ENCODE results near the gene FIGN.

Gene FIGN

DNA sequence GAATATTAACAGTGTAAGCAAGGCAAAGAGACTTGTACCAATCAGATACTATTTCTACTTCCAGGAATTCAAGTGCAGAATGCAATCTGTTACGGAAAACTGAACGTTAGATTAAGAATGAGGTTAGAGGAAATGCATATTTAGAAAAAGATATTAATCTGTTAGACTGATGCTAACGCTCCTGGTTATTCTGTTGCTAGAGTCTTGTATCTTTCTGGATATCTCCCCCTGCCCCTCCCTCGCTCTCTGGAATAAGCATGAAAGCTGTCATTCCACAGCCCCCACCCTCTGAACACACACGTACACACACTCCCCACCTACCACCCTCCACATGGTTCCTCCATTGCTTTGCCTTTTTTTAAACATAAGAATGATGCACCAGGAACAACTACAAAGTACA lies 24.1 kb downstream of the FIGN start:
- no peak for DNase-seq (ENCODE audit: low read depth)
- TF ChIP-seq, protein P1, sequence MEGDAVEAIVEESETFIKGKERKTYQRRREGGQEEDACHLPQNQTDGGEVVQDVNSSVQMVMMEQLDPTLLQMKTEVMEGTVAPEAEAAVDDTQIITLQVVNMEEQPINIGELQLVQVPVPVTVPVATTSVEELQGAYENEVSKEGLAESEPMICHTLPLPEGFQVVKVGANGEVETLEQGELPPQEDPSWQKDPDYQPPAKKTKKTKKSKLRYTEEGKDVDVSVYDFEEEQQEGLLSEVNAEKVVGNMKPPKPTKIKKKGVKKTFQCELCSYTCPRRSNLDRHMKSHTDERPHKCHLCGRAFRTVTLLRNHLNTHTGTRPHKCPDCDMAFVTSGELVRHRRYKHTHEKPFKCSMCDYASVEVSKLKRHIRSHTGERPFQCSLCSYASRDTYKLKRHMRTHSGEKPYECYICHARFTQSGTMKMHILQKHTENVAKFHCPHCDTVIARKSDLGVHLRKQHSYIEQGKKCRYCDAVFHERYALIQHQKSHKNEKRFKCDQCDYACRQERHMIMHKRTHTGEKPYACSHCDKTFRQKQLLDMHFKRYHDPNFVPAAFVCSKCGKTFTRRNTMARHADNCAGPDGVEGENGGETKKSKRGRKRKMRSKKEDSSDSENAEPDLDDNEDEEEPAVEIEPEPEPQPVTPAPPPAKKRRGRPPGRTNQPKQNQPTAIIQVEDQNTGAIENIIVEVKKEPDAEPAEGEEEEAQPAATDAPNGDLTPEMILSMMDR (conservative IDR thresholded peaks at IDR 0.05; ENCODE audit: low read depth, low read length) = no peak
- H3K4me3 ChIP-seq (ENCODE audit: low read length) = no peak overlapping the region

DNA sequence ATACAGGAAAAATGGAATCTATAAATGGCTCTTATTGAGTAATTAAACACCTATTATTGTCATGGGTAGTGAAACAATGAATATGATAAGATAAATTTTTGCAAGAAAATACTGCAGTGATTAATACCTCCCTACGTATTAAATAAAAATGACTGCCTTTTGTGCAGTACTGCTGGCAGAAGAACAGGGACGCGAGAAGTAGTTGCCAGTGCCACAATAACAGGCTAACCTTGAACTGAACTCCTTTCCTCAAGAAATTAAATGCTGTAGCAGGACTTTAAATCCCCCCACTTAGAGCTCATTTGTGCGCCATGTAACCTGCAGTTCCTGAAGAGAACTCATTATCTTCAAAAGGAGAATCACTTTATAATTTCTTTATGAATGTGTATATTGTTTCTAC lies 24.6 kb downstream of the FIGN start:
- TF ChIP-seq, protein P1 (conservative IDR thresholded peaks at IDR 0.05; ENCODE audit: low read depth, low read length) = no peak
- H3K4me3 ChIP-seq (ENCODE audit: low read length) = no peak overlapping the region
- DNase-seq (ENCODE audit: low read depth) = no peak

- no peak overlapping the region for H3K4me3 ChIP-seq (ENCODE audit: low read length)
- no peak for DNase-seq (ENCODE audit: low read depth)
- TF ChIP-seq, protein P1 (conservative IDR thresholded peaks at IDR 0.05; ENCODE audit: low read depth, low read length) = no peak
These were observed 26.5 kb downstream of the FIGN start for GRCh38 chr2:163709270-163709669.

DNA sequence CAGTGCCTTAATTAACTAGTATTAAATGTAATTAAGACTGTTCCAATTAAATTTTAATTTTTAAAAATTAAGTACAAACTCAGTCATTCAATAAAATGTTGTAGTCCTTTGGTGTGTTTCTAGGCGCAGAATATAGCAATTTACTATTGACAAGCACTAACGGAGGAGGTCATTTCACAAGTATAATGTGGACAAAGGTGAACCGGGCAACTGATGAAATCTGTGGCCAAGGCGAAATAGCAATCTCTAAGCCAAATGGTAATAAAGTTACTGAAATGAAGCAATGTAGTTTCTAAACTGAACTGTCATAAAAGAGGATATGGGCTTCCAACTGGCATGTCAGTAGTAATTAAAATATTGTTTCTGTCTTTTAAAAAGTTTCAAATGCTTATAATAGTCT lies 27.5 kb downstream of the FIGN start:
- no peak for DNase-seq (ENCODE audit: low read depth)
- no peak overlapping the region for H3K4me3 ChIP-seq (ENCODE audit: low read length)
- TF ChIP-seq, protein P1 (conservative IDR thresholded peaks at IDR 0.05; ENCODE audit: low read depth, low read length) = no peak

- H3K4me3 ChIP-seq (ENCODE audit: low read length) = no peak overlapping the region
- TF ChIP-seq, protein P1 (conservative IDR thresholded peaks at IDR 0.05; ENCODE audit: low read depth, low read length) = no peak
- DNase-seq (ENCODE audit: low read depth) = no peak
These were observed 32.4 kb downstream of the FIGN start for GRCh38 chr2:163703386-163703785.

GRCh38 chr2:163701399-163702195 lies 34.2 kb downstream of the FIGN start:
- no peak overlapping the region for H3K4me3 ChIP-seq (ENCODE audit: low read length)
- no peak for DNase-seq (ENCODE audit: low read depth)
- TF ChIP-seq, protein P1 (conservative IDR thresholded peaks at IDR 0.05; ENCODE audit: low read depth, low read length) = no peak

GRCh38 chr2:163698857-163699256 lies 37.0 kb downstream of the FIGN start:
- H3K4me3 ChIP-seq (ENCODE audit: low read length) = no peak overlapping the region
- TF ChIP-seq, protein P1 (conservative IDR thresholded peaks at IDR 0.05; ENCODE audit: low read depth, low read length) = no peak
- no peak for DNase-seq (ENCODE audit: low read depth)

Data from retinal pigment epithelial cell (primary cell).